Measurements from ENCODE around the gene GRXCR1.

The GRXCR1 gene

GRCh38 chr4:42905591-42905990, 13.1 kb downstream of the GRXCR1 start:
- no peak for ATAC-seq (replicated peaks; ENCODE audit: extremely low read depth, poor library complexity, severe bottlenecking)
- Mint-ChIP-seq H3K4me3 (no peak overlapping the region), H3K36me3 (ENCODE audit: insufficient read depth) (no peaks in the 10 kb centered on the region), H3K27ac (ENCODE audit: low read depth) (no peak overlapping the region), H3K9me3 (no peaks in the 10 kb centered on the region), H3K27me3 (peaks cover 53% of the 10 kb centered on the region), H3K4me1 (no peaks in the 10 kb centered on the region)
- no peak for DNase-seq (ENCODE audit: low spot score in 2 of 2)

- Mint-ChIP-seq H3K27me3 (peaks cover 60% of the 10 kb centered on the region), H3K4me3 (no peak overlapping the region), H3K27ac (ENCODE audit: low read depth) (no peak overlapping the region), H3K9me3 (no peaks in the 10 kb centered on the region), H3K36me3 (ENCODE audit: insufficient read depth) (no peaks in the 10 kb centered on the region), H3K4me1 (no peaks in the 10 kb centered on the region)
- DNase-seq (ENCODE audit: low spot score in 2 of 2) (no peak), ATAC-seq (replicated peaks; ENCODE audit: extremely low read depth, poor library complexity, severe bottlenecking) (no peak)
These were observed 13.8 kb downstream of the GRXCR1 start for GRCh38 chr4:42906341-42906740.

- H3K27me3 Mint-ChIP-seq, result peaks cover 64% of the 10 kb centered on the region
- ATAC-seq (replicated peaks; ENCODE audit: extremely low read depth, poor library complexity, severe bottlenecking), result no peak
- no peak for DNase-seq (ENCODE audit: low spot score in 2 of 2)
- H3K4me1 Mint-ChIP-seq, result no peaks in the 10 kb centered on the region
- H3K4me3 Mint-ChIP-seq, result no peak overlapping the region
- H3K9me3 Mint-ChIP-seq, result no peaks in the 10 kb centered on the region
- H3K36me3 Mint-ChIP-seq (ENCODE audit: insufficient read depth), result no peaks in the 10 kb centered on the region
- H3K27ac Mint-ChIP-seq (ENCODE audit: low read depth), result no peak overlapping the region
These were observed 14.6 kb downstream of the GRXCR1 start for GRCh38 chr4:42906891-42907759.

- Mint-ChIP-seq H3K9me3 (no peaks in the 10 kb centered on the region), H3K27ac (ENCODE audit: low read depth) (no peak overlapping the region), H3K4me3 (no peak overlapping the region), H3K4me1 (no peaks in the 10 kb centered on the region), H3K27me3 (peaks cover 44% of the 10 kb centered on the region), H3K36me3 (ENCODE audit: insufficient read depth) (no peaks in the 10 kb centered on the region)
- DNase-seq (ENCODE audit: low spot score in 2 of 2) (no peak), ATAC-seq (replicated peaks; ENCODE audit: extremely low read depth, poor library complexity, severe bottlenecking) (no peak)
These were observed 17.9 kb downstream of the GRXCR1 start for GRCh38 chr4:42910459-42910858.

- ATAC-seq (replicated peaks; ENCODE audit: extremely low read depth, poor library complexity, severe bottlenecking), result no peak
- H3K4me3 Mint-ChIP-seq, result no peak overlapping the region
- peaks cover 18% of the 10 kb centered on the region for H3K27me3 Mint-ChIP-seq
- H3K27ac Mint-ChIP-seq (ENCODE audit: low read depth), result no peak overlapping the region
- H3K36me3 Mint-ChIP-seq (ENCODE audit: insufficient read depth), result no peaks in the 10 kb centered on the region
- no peak for DNase-seq (ENCODE audit: low spot score in 2 of 2)
- no peaks in the 10 kb centered on the region for H3K9me3 Mint-ChIP-seq
- no peaks in the 10 kb centered on the region for H3K4me1 Mint-ChIP-seq
These were observed 22.4 kb downstream of the GRXCR1 start for GRCh38 chr4:42914937-42915336.

GRCh38 chr4:42915484-42915883, 23.0 kb downstream of the GRXCR1 start:
- peaks cover 13% of the 10 kb centered on the region for H3K27me3 Mint-ChIP-seq
- no peaks in the 10 kb centered on the region for H3K4me1 Mint-ChIP-seq
- no peak overlapping the region for H3K27ac Mint-ChIP-seq (ENCODE audit: low read depth)
- no peak for DNase-seq (ENCODE audit: low spot score in 2 of 2)
- H3K36me3 Mint-ChIP-seq (ENCODE audit: insufficient read depth), result no peaks in the 10 kb centered on the region
- no peaks in the 10 kb centered on the region for H3K9me3 Mint-ChIP-seq
- no peak for ATAC-seq (replicated peaks; ENCODE audit: extremely low read depth, poor library complexity, severe bottlenecking)
- H3K4me3 Mint-ChIP-seq, result no peak overlapping the region

- Mint-ChIP-seq H3K4me1 (no peaks in the 10 kb centered on the region), H3K27me3 (no peaks in the 10 kb centered on the region), H3K9me3 (no peaks in the 10 kb centered on the region), H3K27ac (ENCODE audit: low read depth) (no peak overlapping the region), H3K36me3 (ENCODE audit: insufficient read depth) (no peaks in the 10 kb centered on the region), H3K4me3 (no peak overlapping the region)
- DNase-seq (ENCODE audit: low spot score in 2 of 2) (no peak), ATAC-seq (replicated peaks; ENCODE audit: extremely low read depth, poor library complexity, severe bottlenecking) (no peak)
These were observed 24.8 kb downstream of the GRXCR1 start for GRCh38 chr4:42917296-42917695.

- Mint-ChIP-seq H3K27ac (ENCODE audit: low read depth) (no peak overlapping the region), H3K27me3 (peaks cover 43% of the 10 kb centered on the region), H3K4me3 (no peak overlapping the region), H3K9me3 (no peaks in the 10 kb centered on the region), H3K4me1 (no peaks in the 10 kb centered on the region), H3K36me3 (ENCODE audit: insufficient read depth) (no peaks in the 10 kb centered on the region)
- no peak for ATAC-seq (replicated peaks; ENCODE audit: extremely low read depth, poor library complexity, severe bottlenecking)
- DNase-seq (ENCODE audit: low spot score in 2 of 2), result no peak
These were observed 30.9 kb downstream of the GRXCR1 start for GRCh38 chr4:42923431-42923830.

- no peak for DNase-seq (ENCODE audit: low spot score in 2 of 2)
- ATAC-seq (replicated peaks; ENCODE audit: extremely low read depth, poor library complexity, severe bottlenecking), result no peak
- Mint-ChIP-seq H3K27me3 (peaks cover 43% of the 10 kb centered on the region), H3K36me3 (ENCODE audit: insufficient read depth) (no peaks in the 10 kb centered on the region), H3K4me3 (no peak overlapping the region), H3K27ac (ENCODE audit: low read depth) (no peak overlapping the region), H3K9me3 (no peaks in the 10 kb centered on the region), H3K4me1 (no peaks in the 10 kb centered on the region)
These were observed 33.4 kb downstream of the GRXCR1 start for GRCh38 chr4:42925921-42926320.

GRCh38 chr4:42927946-42928345, 35.4 kb downstream of the GRXCR1 start:
- no peak overlapping the region for H3K4me3 Mint-ChIP-seq
- ATAC-seq (replicated peaks; ENCODE audit: extremely low read depth, poor library complexity, severe bottlenecking), result no peak
- no peaks in the 10 kb centered on the region for H3K4me1 Mint-ChIP-seq
- no peak overlapping the region for H3K27ac Mint-ChIP-seq (ENCODE audit: low read depth)
- no peaks in the 10 kb centered on the region for H3K36me3 Mint-ChIP-seq (ENCODE audit: insufficient read depth)
- H3K27me3 Mint-ChIP-seq, result peaks cover 44% of the 10 kb centered on the region
- H3K9me3 Mint-ChIP-seq, result no peaks in the 10 kb centered on the region
- DNase-seq (ENCODE audit: low spot score in 2 of 2), result no peak

GRCh38 chr4:42928582-42928981, 36.1 kb downstream of the GRXCR1 start:
- DNase-seq (ENCODE audit: low spot score in 2 of 2) (no peak), ATAC-seq (replicated peaks; ENCODE audit: extremely low read depth, poor library complexity, severe bottlenecking) (no peak)
- H3K4me1 Mint-ChIP-seq, result no peaks in the 10 kb centered on the region
- H3K27me3 Mint-ChIP-seq, result peaks cover 38% of the 10 kb centered on the region
- no peak overlapping the region for H3K4me3 Mint-ChIP-seq
- no peaks in the 10 kb centered on the region for H3K9me3 Mint-ChIP-seq
- H3K27ac Mint-ChIP-seq (ENCODE audit: low read depth), result no peak overlapping the region
- H3K36me3 Mint-ChIP-seq (ENCODE audit: insufficient read depth), result no peaks in the 10 kb centered on the region

- no peak overlapping the region for H3K27ac Mint-ChIP-seq (ENCODE audit: low read depth)
- H3K4me1 Mint-ChIP-seq, result no peaks in the 10 kb centered on the region
- no peaks in the 10 kb centered on the region for H3K36me3 Mint-ChIP-seq (ENCODE audit: insufficient read depth)
- DNase-seq (ENCODE audit: low spot score in 2 of 2) (no peak), ATAC-seq (replicated peaks; ENCODE audit: extremely low read depth, poor library complexity, severe bottlenecking) (no peak)
- H3K4me3 Mint-ChIP-seq, result no peak overlapping the region
- H3K27me3 Mint-ChIP-seq, result peaks cover 7% of the 10 kb centered on the region
- H3K9me3 Mint-ChIP-seq, result peaks cover 4% of the 10 kb centered on the region
These were observed 49.7 kb downstream of the GRXCR1 start for GRCh38 chr4:42942216-42942615.

- Mint-ChIP-seq H3K36me3 (ENCODE audit: insufficient read depth) (no peaks in the 10 kb centered on the region), H3K27me3 (no peaks in the 10 kb centered on the region), H3K27ac (ENCODE audit: low read depth) (no peak overlapping the region), H3K4me3 (no peak overlapping the region), H3K9me3 (no peaks in the 10 kb centered on the region), H3K4me1 (no peaks in the 10 kb centered on the region)
- ATAC-seq (replicated peaks; ENCODE audit: extremely low read depth, poor library complexity, severe bottlenecking) (no peak), DNase-seq (ENCODE audit: low spot score in 2 of 2) (no peak)
These were observed 53.4 kb downstream of the GRXCR1 start for GRCh38 chr4:42945874-42946273.

Data from central memory CD8-positive, alpha-beta T cell (primary cell).